Thoracic aorta (tissue), 2 donors: ENCODE results near the gene NOX3. TPM values are rescaled to one million over a fixed set of nuclear protein-coding genes. Genes with fewer than 3 reads are reported as not detected.

Experiments
- ATAC-seq: fragments of 150-250 bp; one replicate; pipeline ENCODE4 v1.8.0; 2017; ENCODE audit warnings: low read depth; ENCODE audit not compliant: insufficient number of reproducible peaks, low FRiP score
- DNase-seq: peaks from one replicate; pipeline ENCODE4 v3.0.0-alpha.2; 2020; ENCODE audit warnings: low spot score
- H3K27ac ChIP-seq, 2 donors: fragments of 200-600 bp; sonication (generic); 1 replicate in 1 of 2; 2 replicates in 1 of 2; pipeline ENCODE4 v1.5.1; 2016; ENCODE audit warnings: mild to moderate bottlenecking in 2 of 2, moderate library complexity in 2 of 2
- H3K27me3 ChIP-seq: fragments of 200-600 bp; sonication (generic); replicated peaks from 2 replicates; pipeline ENCODE4 v1.6.0; 2016; ENCODE audit warnings: mild to moderate bottlenecking; ENCODE audit not compliant: insufficient read depth
- H3K36me3 ChIP-seq: fragments of 200-600 bp; sonication (generic); one replicate; pipeline ENCODE4 v1.5.1; 2016
- H3K4me1 ChIP-seq, 2 donors: fragments of 200-600 bp; sonication (generic); 1 replicate in 1 of 2; 2 replicates in 1 of 2; pipeline versions ENCODE4 v1.5.1 to v1.6.0; 2016; ENCODE audit warnings: low read depth in 2 of 2, mild to moderate bottlenecking in 1 of 2; ENCODE audit not compliant: control insufficient read depth in 1 of 2
- H3K4me3 ChIP-seq: fragments of 200-600 bp; sonication (generic); 2 replicates; pipeline ENCODE4 v1.5.1; 2016; ENCODE audit warnings: mild to moderate bottlenecking
- H3K9me3 ChIP-seq: fragments of 200-600 bp; sonication (generic); 2 replicates; pipeline ENCODE4 v1.5.1; 2016
- total RNA-seq, 2 donors: library from RNA; depleted of rRNA; stranded (reverse); fragments of >200 nt; gene quantifications; one replicate each; pipeline versions ENCODE4 v1.1.0 to v1.2.3, GENCODE V29; 2016
- TF ChIP-seq, protein P1 (sequence below): fragments of 200-600 bp; sonication (generic); IDR thresholded peaks from one replicate; pipeline ENCODE4 v1.5.1; 2019; ENCODE audit warnings: antibody characterized with exemption

NOX3 gene
- total RNA-seq, 2 donors from 2014 or later: not detected

DNA sequence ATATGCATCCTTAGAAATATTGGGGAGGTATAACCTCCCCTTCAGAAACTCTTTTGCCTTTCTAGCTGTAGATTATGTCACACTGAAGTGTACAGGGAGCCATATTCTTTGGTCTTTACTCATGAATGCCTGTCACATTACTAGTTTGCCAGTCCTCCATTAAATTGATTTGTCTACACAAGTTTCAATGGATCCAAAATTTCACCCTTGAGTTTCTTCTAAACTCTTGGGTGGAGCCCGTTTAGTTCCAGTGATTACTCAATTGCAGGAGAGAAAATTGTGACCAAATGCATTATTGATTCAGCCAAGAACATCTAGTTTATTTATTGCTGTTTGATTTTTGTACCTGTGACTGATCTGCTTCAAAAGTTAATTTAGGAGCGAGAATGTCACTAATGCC, 81.0 kb downstream of the NOX3 start:
- H3K4me3 ChIP-seq: no peak overlapping the region
- TF ChIP-seq, protein P1, sequence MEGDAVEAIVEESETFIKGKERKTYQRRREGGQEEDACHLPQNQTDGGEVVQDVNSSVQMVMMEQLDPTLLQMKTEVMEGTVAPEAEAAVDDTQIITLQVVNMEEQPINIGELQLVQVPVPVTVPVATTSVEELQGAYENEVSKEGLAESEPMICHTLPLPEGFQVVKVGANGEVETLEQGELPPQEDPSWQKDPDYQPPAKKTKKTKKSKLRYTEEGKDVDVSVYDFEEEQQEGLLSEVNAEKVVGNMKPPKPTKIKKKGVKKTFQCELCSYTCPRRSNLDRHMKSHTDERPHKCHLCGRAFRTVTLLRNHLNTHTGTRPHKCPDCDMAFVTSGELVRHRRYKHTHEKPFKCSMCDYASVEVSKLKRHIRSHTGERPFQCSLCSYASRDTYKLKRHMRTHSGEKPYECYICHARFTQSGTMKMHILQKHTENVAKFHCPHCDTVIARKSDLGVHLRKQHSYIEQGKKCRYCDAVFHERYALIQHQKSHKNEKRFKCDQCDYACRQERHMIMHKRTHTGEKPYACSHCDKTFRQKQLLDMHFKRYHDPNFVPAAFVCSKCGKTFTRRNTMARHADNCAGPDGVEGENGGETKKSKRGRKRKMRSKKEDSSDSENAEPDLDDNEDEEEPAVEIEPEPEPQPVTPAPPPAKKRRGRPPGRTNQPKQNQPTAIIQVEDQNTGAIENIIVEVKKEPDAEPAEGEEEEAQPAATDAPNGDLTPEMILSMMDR: no peak
- H3K27ac ChIP-seq: no peak overlapping the region
- H3K9me3 ChIP-seq: no peaks in the 10 kb centered on the region
- DNase-seq: no peak
- H3K4me1 ChIP-seq: no peaks in the 10 kb centered on the region
- no peaks in the 10 kb centered on the region for H3K27me3 ChIP-seq
- no peaks in the 10 kb centered on the region for H3K36me3 ChIP-seq
- no peak for ATAC-seq

DNA sequence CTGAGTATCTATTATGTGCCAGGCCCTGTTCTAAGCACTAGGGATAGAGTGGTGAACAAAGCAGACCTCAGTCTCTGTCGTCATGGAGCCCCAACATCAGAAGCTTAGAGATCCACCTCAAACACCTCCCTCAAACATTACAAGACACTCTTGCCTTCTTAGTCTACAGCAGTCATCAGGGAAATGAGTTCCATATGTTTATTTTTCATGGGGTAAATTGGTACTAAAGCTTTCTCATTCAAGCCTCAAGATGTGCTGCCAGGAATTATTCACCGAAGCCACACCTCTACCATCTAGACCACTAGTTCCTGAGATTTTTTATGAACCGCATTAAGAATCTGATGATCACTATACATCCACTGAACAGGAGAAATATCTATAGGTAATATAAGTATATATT, 82.4 kb downstream of the NOX3 start:
- Histone ChIP-seq H3K9me3 (no peaks in the 10 kb centered on the region), H3K27me3 (no peaks in the 10 kb centered on the region), H3K36me3 (no peaks in the 10 kb centered on the region), H3K27ac (no peak overlapping the region), H3K4me3 (no peak overlapping the region), H3K4me1 (no peaks in the 10 kb centered on the region)
- TF ChIP-seq, protein P1: no peak
- DNase-seq (no peak), ATAC-seq (no peak)

DNA sequence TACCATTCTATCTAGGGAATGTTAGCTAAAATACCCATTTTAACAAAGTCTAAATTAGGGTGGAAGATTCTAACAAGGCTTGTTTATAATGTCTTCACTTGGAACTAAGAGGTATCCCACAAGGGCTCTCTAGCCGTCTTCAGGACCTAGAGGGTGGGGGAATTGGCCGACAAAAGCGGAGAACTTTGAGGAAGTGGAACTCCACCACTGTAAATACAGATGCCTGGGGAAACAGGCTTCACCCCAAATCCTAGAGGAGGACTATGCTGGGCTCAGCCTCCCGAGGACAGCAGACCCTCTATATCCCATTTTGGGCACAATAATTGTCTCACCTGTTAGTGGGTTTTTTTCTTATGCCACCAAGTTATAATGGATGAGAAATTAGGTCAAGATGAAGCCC, 83.4 kb downstream of the NOX3 start:
- Histone ChIP-seq H3K9me3 (no peaks in the 10 kb centered on the region), H3K27me3 (no peaks in the 10 kb centered on the region), H3K36me3 (no peaks in the 10 kb centered on the region), H3K4me1 (no peaks in the 10 kb centered on the region), H3K4me3 (no peak overlapping the region), H3K27ac (no peak overlapping the region)
- TF ChIP-seq, protein P1: no peak
- no peak for DNase-seq
- no peak for ATAC-seq

DNA sequence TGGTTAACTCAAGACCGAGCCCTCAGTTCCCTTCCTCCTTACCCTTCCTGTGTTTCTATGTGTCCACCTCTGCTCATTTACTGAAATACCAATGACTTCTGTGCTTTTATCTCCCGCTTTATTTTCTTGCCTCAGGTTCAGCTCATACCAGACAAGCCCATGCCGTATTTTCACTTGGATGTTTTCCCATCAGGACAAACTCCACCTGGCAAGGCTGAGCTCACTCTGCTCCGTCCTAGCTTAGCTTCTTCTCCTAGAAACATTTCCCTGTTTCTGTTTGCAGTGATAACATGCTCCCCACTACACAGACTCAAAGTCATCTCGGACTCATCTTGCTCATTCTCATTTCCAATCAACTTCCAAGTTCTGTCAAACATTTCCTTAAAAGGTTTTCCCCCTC, 84.4 kb downstream of the NOX3 start:
- H3K36me3 ChIP-seq: no peaks in the 10 kb centered on the region
- H3K27ac ChIP-seq: no peak overlapping the region
- no peak overlapping the region for H3K4me3 ChIP-seq
- no peak for DNase-seq
- no peaks in the 10 kb centered on the region for H3K27me3 ChIP-seq
- no peaks in the 10 kb centered on the region for H3K9me3 ChIP-seq
- no peaks in the 10 kb centered on the region for H3K4me1 ChIP-seq
- ATAC-seq: no peak
- TF ChIP-seq, protein P1: no peak

DNA sequence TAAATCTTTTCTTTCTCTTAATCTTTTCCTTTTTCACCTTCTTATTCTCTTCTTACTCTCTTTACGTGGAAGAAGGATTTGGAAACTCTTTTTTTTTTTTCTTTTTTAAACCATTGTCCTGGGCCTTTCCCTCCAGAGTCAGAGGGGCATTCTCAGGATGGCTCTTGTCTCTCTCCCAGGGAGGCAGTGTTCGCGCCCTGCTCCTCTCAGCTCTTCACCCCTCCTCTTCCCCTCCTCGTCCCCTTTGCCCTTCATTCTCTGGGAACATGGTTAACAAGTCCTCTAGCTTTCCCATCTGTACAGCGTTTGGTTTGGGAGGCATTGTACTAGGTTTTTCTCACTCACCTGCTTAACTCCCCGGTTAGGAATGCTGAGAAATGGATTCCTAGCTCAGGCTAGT, 89.3 kb downstream of the NOX3 start:
- no peaks in the 10 kb centered on the region for H3K36me3 ChIP-seq
- TF ChIP-seq, protein P1: no peak
- H3K4me3 ChIP-seq: no peak overlapping the region
- ATAC-seq: no peak
- no peak overlapping the region for H3K27ac ChIP-seq
- no peaks in the 10 kb centered on the region for H3K9me3 ChIP-seq
- DNase-seq: no peak
- no peaks in the 10 kb centered on the region for H3K4me1 ChIP-seq
- H3K27me3 ChIP-seq: no peaks in the 10 kb centered on the region
